Measurements from ENCODE around the gene SNW1. TPM values are rescaled to one million over a fixed set of nuclear protein-coding genes. Genes with fewer than 3 reads are reported as not detected.
A peak's percentile ranks its signal among the peaks of the same experiment; 100 is the strongest.

SNW1 gene
- total RNA-seq, 2 experiments from 2014 or later = 64.7 to 107 TPM

- Histone ChIP-seq H3K36me3 (ENCODE audit: insufficient read depth, low read length) (peaks cover 30% of the 10 kb centered on the region), H3K79me2 (ENCODE audit: insufficient read depth, low read depth, low read length) (peaks cover 44% of the 10 kb centered on the region), H3K9me2 (ENCODE audit: insufficient read depth, low read length) (no peaks in the 10 kb centered on the region), H3K4me2 (ENCODE audit: low read length) (peak overlapping the region; percentile 84), H3K27ac (ENCODE audit: low read depth, low read length, poor library complexity, severe bottlenecking) (peak overlapping the region; percentile 68), H3K4me1 (ENCODE audit: insufficient read depth, low read length, poor library complexity, severe bottlenecking) (peaks cover 22% of the 10 kb centered on the region), H4K20me1 (ENCODE audit: insufficient read depth, low read length) (peaks cover 15% of the 10 kb centered on the region; the same call in 1 of the 2 replicates), H2AFZ (ENCODE audit: low read length) (peak overlapping the region; percentile 99), H3K4me3 (ENCODE audit: low read depth, low read length, poor library complexity, severe bottlenecking) (peak overlapping the region; percentile 92), H3K9me3 (ENCODE audit: low read length) (no peaks in the 10 kb centered on the region)
- ChIA-PET CTCF (ENCODE audit: unreplicated experiment) (no interaction called here), POLR2A (interaction anchor here (0.6 to 2.3 kb wide), 8 partner anchors 9 to 1034 kb away, joined by 3 to 10 read pairs (median 4); no protein-coding TSS in a partner anchor)
- DNase-seq (ENCODE audit: low spot score) = peak; percentile 19
- intact Hi-C loops (cut with micrococcal nuclease; ENCODE audit: unreplicated experiment) = loop anchor here (2.0 kb wide), 1 partner anchor 39 kb away; the partner anchor contains the start of gene ADCK1
- BruUV-seq (replicated peaks) = no TSS peak
- TF ChIP-seq CTCF (conservative IDR thresholded peaks at IDR 0.05; ENCODE audit: low read length) = peak; percentile 64
- no peak for TF ChIP-seq EZH2phosphoT487 (IDR thresholded peaks at IDR 0.05; ENCODE audit: borderline replicate concordance, low read depth, low read length)
These were observed 412 bp upstream of the SNW1 start for GRCh38 chr14:77761205-77761931.

GRCh38 chr14:77752799-77753516, 8.0 kb downstream of the SNW1 start:
- H3K4me2 ChIP-seq (ENCODE audit: low read length) = no peak overlapping the region
- DNase-seq (ENCODE audit: low spot score) = no peak
- intact Hi-C loops (cut with micrococcal nuclease; ENCODE audit: unreplicated experiment) = no loop called here
- no peak overlapping the region for H3K4me3 ChIP-seq (ENCODE audit: low read depth, low read length, poor library complexity, severe bottlenecking)
- POLR2A ChIA-PET = interaction anchor here (1.0 to 1.9 kb wide), 4 partner anchors 9 to 47 kb away, joined by 4 to 10 read pairs (median 4); no protein-coding TSS in a partner anchor
- peaks cover 91% of the 10 kb centered on the region for H3K36me3 ChIP-seq (ENCODE audit: insufficient read depth, low read length)
- BruUV-seq (replicated peaks) = TSS peak; percentile 2
- CTCF ChIA-PET (ENCODE audit: unreplicated experiment) = no interaction called here
- H3K27ac ChIP-seq (ENCODE audit: low read depth, low read length, poor library complexity, severe bottlenecking) = no peak overlapping the region
- no peaks in the 10 kb centered on the region for H3K9me2 ChIP-seq (ENCODE audit: insufficient read depth, low read length)
- H3K4me1 ChIP-seq (ENCODE audit: insufficient read depth, low read length, poor library complexity, severe bottlenecking) = no peaks in the 10 kb centered on the region
- TF ChIP-seq CTCF (conservative IDR thresholded peaks at IDR 0.05; ENCODE audit: low read length) (no peak), EZH2phosphoT487 (IDR thresholded peaks at IDR 0.05; ENCODE audit: borderline replicate concordance, low read depth, low read length) (no peak)
- H4K20me1 ChIP-seq (ENCODE audit: insufficient read depth, low read length) = peaks cover 15% of the 10 kb centered on the region; the same call in 1 of the 2 replicates
- peaks cover 58% of the 10 kb centered on the region for H3K79me2 ChIP-seq (ENCODE audit: insufficient read depth, low read depth, low read length)
- no peaks in the 10 kb centered on the region for H3K9me3 ChIP-seq (ENCODE audit: low read length)
- H2AFZ ChIP-seq (ENCODE audit: low read length) = no peak overlapping the region

All from OCI-LY7 (cell line).